GM18499 (cell line): ENCODE data around the gene IL6ST.
A peak's percentile ranks its signal among the peaks of the same experiment; 100 is the strongest.
"Not testable (repeated sequence)": the region's sequence is repeated elsewhere in the genome, so short reads cannot be mapped to it uniquely, and the experiment has no call there.

Source experiments
- ATAC-seq: cut with Tn5 transposase; IDR thresholded peaks from one replicate; pipeline ENCODE4 v1.9.1; 2021; ENCODE audit warnings: moderate number of reproducible peaks; ENCODE audit not compliant: insufficient read depth, unreplicated experiment

Gene IL6ST

DNA sequence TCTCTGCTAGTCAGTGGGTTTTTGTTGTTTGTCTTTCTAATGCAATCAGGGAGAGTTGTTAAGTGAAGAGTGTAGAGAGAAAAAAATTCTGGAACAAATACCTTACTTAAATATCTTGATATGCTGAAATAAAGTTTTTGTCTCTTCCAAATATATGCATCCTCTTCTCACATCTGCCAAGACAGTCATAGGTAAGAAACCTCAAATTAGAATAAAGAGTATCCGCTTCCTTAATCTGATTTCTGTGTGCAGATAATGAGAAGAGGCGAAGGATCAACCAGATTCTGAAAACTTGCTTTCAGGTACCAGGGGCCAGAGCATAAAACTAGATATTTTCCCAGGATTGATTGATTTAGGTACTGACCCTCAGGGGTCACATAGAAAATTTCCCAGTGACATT is 11.3 kb upstream of the IL6ST start:
- no peak for ATAC-seq

DNA sequence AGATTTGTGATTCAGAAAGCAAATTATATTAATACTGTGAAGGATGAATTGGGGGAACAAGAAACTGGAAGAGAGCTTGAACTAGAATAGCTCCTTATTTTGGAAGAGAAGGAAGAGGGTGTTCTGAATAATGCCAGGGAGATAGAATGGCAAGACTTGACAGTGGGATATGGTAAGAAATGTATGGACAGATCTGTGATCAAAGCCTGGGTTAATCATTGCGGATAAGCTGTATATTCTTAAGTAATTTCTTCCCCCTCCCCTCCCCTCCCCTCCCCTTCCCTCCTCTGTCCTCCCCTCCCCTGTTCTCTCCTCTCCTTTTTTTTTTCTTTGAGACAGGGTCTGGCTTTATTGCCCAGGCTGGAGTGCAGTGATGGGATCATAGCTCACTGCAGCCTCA is 10.1 kb upstream of the IL6ST start:
- ATAC-seq = no peak

DNA sequence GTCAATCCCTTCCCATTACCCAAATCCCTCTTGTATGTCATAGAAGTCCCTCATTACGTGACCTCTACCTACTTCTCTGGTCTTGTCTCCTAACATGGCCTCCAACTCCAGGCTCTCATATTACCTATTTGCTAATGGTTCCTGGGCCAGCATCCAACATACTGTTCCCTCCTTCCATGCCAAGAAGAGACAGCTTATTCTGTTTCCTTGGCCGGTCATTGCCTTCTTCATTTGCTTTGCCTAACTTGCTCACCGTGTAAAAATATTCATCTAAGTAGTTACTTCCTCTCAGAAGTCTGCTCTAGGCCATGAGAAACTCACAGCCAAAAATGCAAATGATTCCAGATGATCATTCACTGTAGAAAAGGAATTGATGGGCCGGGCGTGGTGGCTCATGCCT is 8.9 kb upstream of the IL6ST start:
- ATAC-seq = no peak

DNA sequence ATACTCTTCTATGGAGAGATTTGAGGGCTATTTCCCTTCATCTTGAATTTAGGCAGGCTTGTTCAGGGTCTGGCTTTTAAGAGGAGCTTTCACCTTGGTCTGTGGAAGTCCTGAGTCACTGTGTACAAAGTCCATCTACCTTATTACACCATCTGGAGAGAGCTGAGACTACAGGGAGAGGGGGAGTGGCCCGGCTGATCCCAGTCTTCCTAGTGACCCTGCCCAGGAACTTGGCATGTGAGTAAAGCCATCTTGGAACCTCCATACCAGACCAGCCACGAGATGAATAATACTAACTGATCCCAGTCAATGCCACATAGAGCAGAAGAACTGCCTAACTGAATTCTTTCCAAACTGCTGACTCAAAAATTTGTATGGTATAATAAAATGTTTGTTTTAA is 8.4 kb upstream of the IL6ST start:
- no peak for ATAC-seq

DNA sequence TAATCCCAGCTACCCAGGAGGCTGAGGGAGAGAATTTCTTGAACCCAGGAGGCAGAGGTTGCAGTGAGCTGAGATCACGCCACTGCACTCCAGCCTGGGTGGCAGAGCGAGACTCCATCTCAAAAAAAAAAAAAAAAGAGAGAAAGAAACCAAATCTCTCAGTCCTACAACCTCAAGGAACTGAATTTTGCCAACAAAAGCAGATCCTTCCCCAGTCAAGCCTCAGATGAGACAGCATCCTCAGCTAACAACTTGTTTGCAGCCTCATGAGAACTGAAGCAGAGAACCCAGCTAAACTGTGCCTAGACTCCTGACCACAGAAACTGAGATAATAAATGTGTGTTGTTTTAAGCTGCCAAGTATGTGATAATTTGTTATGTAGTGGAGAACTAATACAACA is 7.5 kb upstream of the IL6ST start:
- no peak for ATAC-seq

DNA sequence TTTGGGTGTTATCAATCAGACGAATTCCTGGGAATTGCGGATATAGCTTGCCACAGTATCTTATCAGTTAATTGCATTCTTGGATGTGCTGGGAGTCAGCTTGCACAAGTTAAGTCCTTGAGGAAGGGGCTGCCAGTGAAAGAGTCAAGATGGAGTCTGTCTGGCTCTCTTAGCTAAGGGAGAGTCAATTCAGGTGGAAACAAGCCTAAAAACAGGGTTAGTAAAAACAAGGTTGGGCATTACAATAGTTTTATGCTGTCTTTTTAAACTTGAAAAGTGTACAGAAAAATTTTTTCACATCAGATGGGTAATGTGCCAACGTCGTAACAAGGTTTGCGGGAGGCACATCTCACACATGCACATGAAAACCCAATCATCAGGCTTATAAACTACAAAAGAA is 5.5 kb upstream of the IL6ST start:
- not testable (repeated sequence) for ATAC-seq

DNA sequence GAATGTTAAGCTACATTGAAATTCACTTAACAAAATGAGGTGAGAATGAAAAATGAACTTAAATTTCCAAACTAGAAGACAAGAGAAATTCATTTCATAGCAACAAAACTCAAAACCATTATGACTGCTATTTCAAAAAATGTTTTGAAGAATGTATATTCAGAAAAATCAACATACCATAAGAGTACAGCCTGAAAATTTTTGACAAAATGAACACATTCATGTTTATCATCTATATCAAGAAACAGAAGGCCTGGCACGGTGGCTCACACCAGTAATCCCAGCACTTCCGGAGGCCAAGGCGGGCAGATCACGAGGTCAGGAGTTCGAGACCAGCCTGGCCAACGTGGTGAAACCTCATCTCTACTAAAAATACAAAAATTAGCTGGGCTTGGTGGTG is 4.2 kb upstream of the IL6ST start:
- no peak for ATAC-seq

DNA sequence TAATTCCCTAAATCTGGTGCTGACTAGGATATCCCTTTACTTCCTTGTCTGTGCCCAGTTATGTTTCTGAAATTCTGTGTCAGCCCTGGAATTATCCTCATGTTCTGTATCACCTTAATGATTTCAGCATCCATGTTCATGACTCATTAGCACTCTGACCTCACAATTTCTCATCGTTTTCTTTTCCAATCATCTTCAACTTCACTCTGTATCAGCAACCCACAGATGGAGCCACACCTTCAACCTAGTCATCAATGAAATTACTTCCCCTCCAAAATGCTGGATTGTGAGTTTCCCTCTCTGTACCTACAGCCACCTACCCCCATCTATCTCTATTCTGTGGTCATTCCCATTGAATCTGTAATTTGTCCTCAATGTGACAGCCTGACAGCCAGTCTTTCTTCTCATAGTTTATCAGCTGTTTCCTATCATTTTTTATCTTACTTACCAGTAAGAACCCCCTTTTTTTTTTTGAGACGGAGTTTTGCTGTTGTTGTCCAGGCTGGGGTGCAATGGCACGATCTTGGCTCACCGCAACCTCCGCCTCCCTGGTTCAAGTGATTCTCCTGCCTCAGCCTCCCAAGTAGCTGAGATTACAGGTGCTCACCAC is 3.1 kb upstream of the IL6ST start:
- no peak for ATAC-seq

DNA sequence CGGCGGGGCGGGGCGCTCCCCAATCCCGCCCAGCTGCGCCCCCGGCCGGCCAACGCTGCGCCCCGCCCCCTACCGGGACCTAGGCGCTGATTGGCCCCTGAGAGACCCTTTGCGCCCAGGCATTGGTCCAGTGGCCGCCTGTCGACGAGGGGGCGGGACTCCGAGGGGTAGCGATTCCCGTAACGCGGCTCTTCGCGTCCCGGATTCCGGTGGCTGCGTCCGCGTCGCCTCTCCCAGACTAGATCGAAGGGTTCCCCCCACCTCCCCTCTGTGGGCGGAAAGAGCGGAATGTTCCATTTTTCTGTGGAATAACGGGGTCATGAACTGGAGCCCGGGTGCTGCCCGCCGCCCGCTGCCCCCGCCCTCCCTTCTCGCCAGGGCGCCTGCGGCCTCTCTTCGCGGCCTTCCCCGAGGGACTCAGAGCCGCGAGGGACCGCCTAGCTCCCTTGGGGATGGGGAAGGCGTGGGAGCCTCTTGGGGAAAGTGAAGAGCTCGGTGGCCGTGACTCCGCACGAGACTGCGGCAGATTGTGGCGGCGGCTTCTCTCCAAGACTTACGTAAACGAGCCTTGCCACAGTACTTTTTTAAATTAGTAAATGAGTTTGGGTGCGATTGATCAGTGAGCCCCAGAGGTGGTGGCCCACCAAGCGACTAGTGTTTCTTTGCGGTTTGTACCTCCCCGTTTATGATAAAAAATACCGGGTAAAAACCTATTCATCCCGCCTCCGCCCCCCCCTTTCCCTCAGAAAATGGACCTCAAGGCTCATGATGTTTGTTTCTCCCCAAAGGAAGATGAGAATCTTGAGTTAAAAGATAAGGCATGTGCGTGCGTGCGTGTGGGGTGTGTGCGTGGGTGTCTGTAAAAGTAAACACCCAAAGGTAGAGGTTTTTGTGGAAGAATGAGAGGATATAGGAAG is 493 bp upstream of the IL6ST start:
- peak; percentile 74 for ATAC-seq

DNA sequence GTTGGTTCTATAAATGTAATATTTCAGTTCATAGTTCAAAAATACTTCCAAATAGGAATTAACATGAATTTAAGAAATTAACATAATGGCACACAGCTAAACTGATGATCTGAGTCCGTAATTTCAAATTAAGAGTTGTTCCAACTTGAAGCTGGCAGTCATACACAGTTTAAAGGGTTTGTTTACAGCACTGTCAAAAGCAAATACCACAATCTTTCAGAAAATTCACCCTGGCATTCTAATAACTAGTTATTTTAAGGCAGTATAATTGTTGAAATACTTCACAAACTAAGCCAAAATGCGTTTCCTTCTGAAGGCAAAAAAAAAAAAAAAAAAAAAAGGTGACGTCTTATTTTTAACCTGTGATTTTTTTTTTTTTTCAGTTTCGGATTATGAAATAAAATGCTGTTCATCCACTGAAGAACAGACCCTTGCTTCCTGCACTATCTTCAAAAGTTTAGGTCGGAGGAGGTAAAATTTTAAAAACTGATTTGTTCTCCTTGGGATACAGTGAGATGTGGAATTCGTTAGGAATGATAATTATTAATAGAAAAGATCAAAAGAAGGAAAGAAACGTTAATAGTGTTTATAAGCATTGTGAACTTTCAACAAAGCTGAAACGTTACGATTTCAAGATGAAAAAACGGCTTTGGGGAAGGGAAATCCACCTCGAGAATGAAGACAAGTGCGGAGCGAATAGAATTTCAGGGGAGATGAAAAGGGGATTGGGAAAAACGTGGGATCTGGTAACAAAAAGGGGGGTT is 850 bp downstream of the IL6ST start:
- ATAC-seq = no peak

DNA sequence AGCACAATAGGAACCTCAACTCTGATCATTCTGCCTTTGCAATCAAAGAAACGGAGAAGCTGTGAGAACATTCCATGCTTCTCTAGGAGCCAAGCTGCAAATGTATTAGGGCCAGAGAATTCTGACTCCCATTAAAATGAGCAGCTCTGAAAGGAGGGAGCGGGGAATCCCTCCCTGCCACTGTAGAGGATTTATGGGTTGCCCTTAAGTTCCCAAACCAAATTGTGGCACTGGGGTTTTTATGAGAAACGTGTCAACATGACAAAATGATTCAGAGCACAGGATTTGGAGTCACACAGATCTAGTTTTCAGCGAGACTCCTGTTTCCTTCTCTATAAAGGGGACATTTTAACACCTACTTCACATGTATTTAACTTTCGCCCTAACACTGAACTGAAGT is 1.8 kb downstream of the IL6ST start:
- no peak for ATAC-seq

DNA sequence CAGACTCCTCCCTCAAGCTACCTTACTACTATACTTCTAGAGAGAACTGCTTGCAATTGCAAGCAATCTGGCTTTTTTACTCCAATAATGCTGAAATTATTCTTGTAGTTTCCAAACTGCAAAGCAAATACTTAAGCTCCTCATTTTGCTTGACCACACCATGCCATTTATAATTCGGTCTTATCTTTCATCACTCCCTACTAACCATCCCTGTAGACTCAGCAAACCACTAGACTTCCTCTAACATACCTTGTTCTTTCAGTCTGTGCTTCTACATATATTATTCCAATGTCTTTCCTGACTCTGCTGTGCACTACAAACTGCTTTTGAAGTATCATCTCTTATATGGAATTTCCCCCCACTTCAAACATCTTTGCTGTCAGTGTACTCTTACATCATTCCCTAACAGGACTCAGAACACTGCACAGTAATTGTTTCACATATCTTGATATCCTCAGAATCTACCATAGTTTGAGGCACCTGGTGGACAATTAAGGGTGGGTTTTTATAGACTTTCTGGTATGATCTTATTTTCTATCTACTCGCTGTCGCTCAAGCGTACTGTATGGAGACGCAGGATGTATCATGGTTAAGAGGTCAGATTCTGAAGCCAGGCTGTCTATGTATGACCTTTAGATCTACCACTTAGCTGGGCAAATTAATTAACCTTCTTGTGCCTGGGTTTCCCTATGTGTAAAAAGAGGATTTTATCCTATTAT is 2.8 kb downstream of the IL6ST start:
- ATAC-seq = no peak

DNA sequence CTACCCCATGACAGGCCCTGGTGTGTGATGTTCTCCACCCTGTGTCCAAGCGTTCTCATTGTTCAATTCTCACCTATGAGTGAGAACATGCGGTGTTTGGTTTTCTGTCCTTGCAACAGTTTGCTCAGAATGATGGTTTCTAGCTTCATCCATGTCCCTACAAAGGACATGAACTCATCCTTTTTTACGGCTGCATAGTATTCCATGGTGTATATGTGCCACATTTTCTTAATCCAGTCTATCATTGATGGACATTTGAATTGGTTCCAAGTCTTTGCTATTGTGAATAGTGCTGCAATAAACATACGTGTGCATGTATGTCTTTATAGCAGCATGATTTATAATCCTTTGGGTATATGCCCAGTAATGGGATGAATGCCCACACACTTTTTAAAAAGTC is 3.9 kb downstream of the IL6ST start:
- ATAC-seq = not testable (repeated sequence)

DNA sequence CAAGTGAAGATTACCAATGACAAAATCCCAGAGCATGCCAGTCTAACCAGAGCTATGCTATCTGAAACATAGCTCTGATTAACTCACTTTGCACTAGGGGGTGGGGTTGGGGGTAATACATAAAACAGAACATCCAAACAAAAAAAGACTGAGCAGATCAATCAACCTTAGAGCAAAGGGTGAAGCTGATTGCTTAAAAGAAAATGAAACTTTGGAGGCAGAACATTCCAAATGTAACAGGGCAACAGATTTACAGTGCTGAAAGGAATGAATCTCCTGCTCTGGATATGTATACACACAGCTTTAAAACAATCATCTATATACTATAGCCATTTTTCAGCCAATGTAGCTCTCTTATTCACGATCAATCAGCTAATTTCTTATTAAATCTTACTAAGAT is 4.9 kb downstream of the IL6ST start:
- no peak for ATAC-seq

DNA sequence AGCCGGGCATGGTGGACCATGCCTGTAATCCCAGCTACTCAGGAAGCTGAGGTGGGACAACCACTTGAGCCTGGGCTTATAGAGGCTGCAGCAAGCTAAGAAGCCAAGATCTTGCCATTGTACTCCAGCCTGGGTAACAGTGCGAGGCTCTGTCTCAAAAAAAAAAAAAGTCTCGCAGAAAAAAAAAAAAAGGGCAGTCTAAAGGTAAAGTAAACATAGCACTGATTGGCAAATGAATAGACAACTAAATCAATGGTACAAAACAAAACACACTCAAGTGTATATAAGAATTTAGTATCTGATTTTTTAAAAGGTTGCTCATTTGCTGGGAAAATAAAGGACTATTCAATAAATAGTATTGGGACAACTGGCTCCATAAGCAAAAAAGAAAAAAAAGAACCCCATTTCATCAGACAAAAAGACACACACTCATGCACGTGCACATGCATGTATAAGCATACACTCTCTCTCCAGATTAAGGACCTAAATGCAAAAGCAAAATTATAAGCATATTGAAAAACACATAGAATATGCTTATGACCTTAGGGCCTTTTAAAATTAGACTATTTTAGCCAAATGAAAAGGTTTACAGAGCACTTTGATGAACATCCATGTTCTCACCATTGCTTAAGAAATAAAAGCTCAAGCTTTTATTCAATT is 5.7 kb downstream of the IL6ST start:
- ATAC-seq = no peak

DNA sequence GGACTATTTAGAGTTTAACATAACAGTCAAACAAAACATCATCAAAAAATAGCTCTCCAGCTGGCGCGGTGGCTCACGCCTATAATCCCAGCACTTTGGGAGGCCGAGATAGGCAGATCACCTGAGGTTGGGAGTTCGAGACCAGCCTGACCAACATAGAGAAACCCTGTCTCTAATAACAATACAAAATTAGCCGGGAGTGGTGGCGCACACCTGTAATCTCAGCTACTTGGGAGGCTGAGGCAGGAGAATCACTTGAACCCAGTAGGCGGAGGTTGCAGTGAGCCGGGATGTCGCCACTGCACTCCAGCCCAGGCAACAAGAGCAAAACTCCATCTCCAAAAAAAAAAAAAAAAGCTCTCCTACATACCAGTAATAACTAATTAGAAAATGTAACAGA is 6.3 kb downstream of the IL6ST start:
- not testable (repeated sequence) for ATAC-seq

DNA sequence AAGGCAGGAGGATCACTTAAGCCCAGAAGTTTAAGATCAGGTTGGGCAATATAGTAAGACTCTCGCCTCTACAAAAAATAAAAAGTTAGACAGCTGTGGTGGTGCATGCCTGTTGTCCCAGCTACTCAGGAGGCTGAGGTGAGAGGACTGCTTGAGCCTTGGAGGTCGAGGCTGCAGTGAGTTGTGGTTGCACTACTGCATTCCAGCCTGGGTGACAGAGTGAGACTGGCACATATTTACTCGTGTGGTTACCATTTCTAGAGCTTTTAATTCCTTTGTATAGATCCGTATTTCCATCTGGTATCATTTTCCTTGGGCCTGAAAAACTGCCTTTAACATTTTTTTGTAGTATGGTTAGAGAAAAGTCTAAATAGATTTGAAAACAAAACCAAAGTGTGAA is 7.8 kb downstream of the IL6ST start:
- ATAC-seq = no peak

DNA sequence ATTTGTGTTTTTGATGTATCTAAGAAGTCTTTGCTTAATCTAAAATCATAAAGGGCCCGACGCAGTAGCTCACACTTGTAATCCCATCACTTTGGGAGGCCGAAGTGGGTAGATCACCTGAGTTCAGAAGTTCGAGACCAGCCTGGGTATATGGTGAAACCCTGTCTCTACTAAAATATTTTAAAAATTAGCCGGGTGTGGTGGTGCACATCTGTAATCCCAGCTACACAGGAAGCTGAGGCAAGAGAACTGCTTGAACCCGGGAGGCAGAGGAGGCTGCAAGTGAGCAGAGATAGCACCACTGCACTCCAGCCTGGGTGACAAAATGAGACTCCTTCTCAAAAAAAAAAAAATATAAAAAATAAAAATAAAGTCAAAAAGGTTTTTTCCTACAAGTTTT is 9.6 kb downstream of the IL6ST start:
- no peak for ATAC-seq

DNA sequence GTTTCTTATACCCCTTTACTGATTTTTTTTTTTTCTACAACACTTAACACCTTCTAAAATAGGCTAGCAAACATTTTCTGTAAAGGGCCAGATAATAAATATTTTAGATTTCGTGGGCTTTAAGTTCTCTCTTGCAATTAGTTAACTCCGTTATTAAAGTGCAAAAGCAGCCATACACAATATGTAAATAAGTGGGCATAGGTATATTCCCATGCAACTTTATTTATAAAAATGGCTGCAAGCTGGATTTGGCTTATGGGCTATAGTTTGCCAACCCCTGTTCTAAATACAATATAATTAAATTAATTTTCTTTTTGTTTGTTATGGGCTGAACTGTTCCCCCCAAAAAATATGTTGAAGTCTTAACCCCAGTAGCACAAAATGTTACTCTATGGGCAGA is 10.8 kb downstream of the IL6ST start:
- no peak for ATAC-seq

DNA sequence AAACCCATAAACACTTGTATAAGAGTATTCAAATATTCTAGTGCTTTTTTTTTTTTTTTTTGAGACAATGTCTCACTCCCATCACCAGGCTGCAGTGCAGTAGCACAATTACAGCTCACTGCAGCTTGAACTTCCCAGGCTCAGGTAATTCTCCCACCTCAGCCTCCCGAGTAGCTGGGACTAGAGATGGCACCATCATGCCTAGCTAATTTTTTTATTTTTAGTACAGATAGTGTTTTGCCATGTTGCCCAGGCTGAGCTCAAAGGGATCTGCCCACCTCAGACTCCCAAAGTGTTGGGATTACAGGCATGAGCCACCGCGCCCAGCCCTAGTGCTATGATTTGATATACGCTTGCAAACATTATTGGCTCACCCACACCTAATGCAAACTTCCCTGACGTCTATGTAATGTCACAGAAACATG is 11.8 kb downstream of the IL6ST start:
- ATAC-seq = no peak
